ENCODE data around the gene C1QTNF1. TPM values are rescaled to one million over a fixed set of nuclear protein-coding genes. Genes with fewer than 3 reads are reported as not detected.

Gene C1QTNF1
- total RNA-seq, 4 donors from 2014 or later: 15.7 to 38.1 (median 23.5) TPM

- no CpG with 5 or more reads among the region's 10 CpGs for WGBS
- Histone ChIP-seq H3K27me3 (peaks cover 55% of the 10 kb centered on the region), H3K27ac (no peak overlapping the region)
These were observed 67.3 kb downstream of the C1QTNF1 start for GRCh38 chr17:79091226-79091670.

DNA sequence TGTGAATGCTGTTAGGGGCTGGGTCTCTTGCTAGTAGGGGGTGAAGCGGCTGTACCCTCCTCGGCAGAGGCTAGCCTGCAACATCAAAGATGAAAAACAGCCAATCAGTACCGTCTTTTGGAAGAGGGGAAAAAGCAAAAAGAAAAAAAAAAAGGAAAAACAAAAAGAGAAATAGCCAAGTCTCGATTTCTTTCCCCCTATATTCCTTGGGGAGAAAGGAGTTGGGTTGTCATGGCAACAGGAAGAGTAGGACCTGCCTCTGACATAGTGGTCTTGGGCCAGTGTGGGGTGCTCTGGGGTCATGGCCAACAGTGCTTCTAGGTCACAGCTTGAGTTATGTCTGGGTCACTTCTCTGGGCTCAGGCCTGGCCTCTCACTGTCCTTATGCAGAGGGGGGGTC is 68.6 kb downstream of the C1QTNF1 start:
- peaks cover 68% of the 10 kb centered on the region for H3K27me3 ChIP-seq
- peaks cover 20% of the 10 kb centered on the region for H3K4me1 ChIP-seq
- H3K4me3 ChIP-seq: no peak overlapping the region
- no peak overlapping the region for H3K27ac ChIP-seq
- TF ChIP-seq POLR2A (IDR thresholded peaks at IDR 0.05) (no peak), POLR2AphosphoS5 (IDR thresholded peaks at IDR 0.05) (no peak), EP300 (IDR thresholded peaks at IDR 0.05) (no peak)
- TF ChIP-seq, protein P1, sequence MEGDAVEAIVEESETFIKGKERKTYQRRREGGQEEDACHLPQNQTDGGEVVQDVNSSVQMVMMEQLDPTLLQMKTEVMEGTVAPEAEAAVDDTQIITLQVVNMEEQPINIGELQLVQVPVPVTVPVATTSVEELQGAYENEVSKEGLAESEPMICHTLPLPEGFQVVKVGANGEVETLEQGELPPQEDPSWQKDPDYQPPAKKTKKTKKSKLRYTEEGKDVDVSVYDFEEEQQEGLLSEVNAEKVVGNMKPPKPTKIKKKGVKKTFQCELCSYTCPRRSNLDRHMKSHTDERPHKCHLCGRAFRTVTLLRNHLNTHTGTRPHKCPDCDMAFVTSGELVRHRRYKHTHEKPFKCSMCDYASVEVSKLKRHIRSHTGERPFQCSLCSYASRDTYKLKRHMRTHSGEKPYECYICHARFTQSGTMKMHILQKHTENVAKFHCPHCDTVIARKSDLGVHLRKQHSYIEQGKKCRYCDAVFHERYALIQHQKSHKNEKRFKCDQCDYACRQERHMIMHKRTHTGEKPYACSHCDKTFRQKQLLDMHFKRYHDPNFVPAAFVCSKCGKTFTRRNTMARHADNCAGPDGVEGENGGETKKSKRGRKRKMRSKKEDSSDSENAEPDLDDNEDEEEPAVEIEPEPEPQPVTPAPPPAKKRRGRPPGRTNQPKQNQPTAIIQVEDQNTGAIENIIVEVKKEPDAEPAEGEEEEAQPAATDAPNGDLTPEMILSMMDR (IDR thresholded peaks at IDR 0.05): no peak
- DNase-seq (ENCODE audit: low spot score in 2 of 2): no peak
- no peaks in the 10 kb centered on the region for H3K36me3 ChIP-seq
- WGBS: 65% methylated on average over 4 of the region's 4 CpGs
- H3K9me3 ChIP-seq: no peaks in the 10 kb centered on the region

More at GRCh38 chr17:79091226-79091670, 67.3 kb downstream of the C1QTNF1 start:
- H3K4me3 ChIP-seq: no peak overlapping the region
- H3K9me3 ChIP-seq: no peaks in the 10 kb centered on the region
- TF ChIP-seq, protein P1 (IDR thresholded peaks at IDR 0.05): no peak
- TF ChIP-seq POLR2AphosphoS5 (IDR thresholded peaks at IDR 0.05) (no peak), EP300 (IDR thresholded peaks at IDR 0.05) (no peak), POLR2A (IDR thresholded peaks at IDR 0.05) (no peak)
- no peak for DNase-seq (ENCODE audit: low spot score in 2 of 2)
- peaks cover 14% of the 10 kb centered on the region for H3K4me1 ChIP-seq
- H3K36me3 ChIP-seq: peaks cover 10% of the 10 kb centered on the region

- Histone ChIP-seq H3K27me3 (peaks cover 75% of the 10 kb centered on the region), H3K4me3 (no peak overlapping the region), H3K27ac (no peak overlapping the region), H3K4me1 (peaks cover 21% of the 10 kb centered on the region), H3K36me3 (no peaks in the 10 kb centered on the region), H3K9me3 (no peaks in the 10 kb centered on the region)
- WGBS: 35% methylated on average over 8 of the region's 8 CpGs
- TF ChIP-seq EP300 (IDR thresholded peaks at IDR 0.05): no peak
- TF ChIP-seq, protein P1 (IDR thresholded peaks at IDR 0.05): no peak
- no peak for TF ChIP-seq POLR2A (IDR thresholded peaks at IDR 0.05)
- TF ChIP-seq POLR2AphosphoS5 (IDR thresholded peaks at IDR 0.05): no peak
- DNase-seq (ENCODE audit: low spot score in 2 of 2): no peak
These were observed 69.3 kb downstream of the C1QTNF1 start for GRCh38 chr17:79093270-79093669.

- H3K27me3 ChIP-seq: peaks cover 85% of the 10 kb centered on the region
- no peaks in the 10 kb centered on the region for H3K36me3 ChIP-seq
- DNase-seq (ENCODE audit: low spot score in 2 of 2): no peak
- no peak overlapping the region for H3K4me3 ChIP-seq
- H3K27ac ChIP-seq: no peak overlapping the region
- TF ChIP-seq EP300 (IDR thresholded peaks at IDR 0.05): no peak
- no peak for TF ChIP-seq POLR2AphosphoS5 (IDR thresholded peaks at IDR 0.05)
- TF ChIP-seq, protein P1 (IDR thresholded peaks at IDR 0.05): no peak
- no peak for TF ChIP-seq POLR2A (IDR thresholded peaks at IDR 0.05)
- 63% methylated on average over 8 of the region's 17 CpGs for WGBS
- peaks cover 21% of the 10 kb centered on the region for H3K4me1 ChIP-seq
- no peaks in the 10 kb centered on the region for H3K9me3 ChIP-seq
These were observed 70.3 kb downstream of the C1QTNF1 start for GRCh38 chr17:79094261-79094660.

DNA sequence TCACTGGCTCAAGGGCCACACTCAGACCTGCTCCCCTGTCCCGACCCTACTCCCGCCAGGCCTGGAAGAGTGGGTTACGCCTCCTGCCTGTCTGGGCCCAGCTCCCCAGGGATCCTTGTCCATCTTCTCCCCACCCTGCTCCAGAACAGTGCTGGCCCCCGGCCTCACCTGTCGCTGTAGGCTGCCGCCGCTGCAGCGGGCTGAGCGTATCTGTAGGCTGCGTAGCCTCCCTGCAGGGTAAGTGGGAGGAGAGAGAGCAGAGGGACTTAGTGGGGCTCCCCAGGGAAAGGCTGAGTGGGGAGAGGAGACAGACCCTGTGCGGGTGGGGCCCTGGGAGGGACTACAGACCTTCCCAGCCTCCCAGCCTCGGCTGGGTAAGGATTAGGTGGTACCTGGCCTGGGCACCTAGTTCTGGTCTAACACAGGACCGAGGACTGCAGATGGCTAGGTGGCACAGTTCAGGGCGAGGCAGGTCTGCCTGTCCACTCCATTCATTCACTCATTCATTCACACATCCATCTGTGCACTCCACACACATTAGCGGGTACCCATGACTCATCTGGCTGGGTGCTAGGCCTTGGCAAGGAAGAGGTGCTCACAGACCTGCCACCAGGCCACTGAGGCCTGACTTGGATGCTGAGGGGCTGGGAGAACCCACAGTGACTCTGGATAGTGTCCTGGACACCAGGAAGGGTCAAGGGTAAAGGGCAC is 71.5 kb downstream of the C1QTNF1 start:
- Histone ChIP-seq H3K36me3 (no peaks in the 10 kb centered on the region), H3K9me3 (no peaks in the 10 kb centered on the region), H3K27me3 (peaks cover 97% of the 10 kb centered on the region), H3K4me1 (peaks cover 10% of the 10 kb centered on the region), H3K4me3 (no peak overlapping the region), H3K27ac (no peak overlapping the region)
- TF ChIP-seq EP300 (IDR thresholded peaks at IDR 0.05) (no peak), POLR2AphosphoS5 (IDR thresholded peaks at IDR 0.05) (no peak), POLR2A (IDR thresholded peaks at IDR 0.05) (no peak)
- TF ChIP-seq, protein P1 (IDR thresholded peaks at IDR 0.05): no peak
- 59% methylated on average over 12 of the region's 15 CpGs for WGBS
- no peak for DNase-seq (ENCODE audit: low spot score in 2 of 2)

Data from suprapubic skin (tissue), 4 donors.